Tibial artery (tissue), 4 donors: Measurements from ENCODE around the gene ZFYVE26.

Experiments used
- DNase-seq, 2 donors: peaks; one replicate each; pipeline ENCODE4 v3.0.0-alpha.2; 2019
- H3K27ac ChIP-seq, 2 donors: fragments of 200-600 bp; sonication (generic) in 1 of 2; 1 replicate in 1 of 2; 2 replicates in 1 of 2; pipeline ENCODE4 v1.5.1; 2018 to 2019; ENCODE audit warnings: mild to moderate bottlenecking in 1 of 2
- H3K27me3 ChIP-seq, 2 donors: fragments of 200-600 bp; sonication (generic) in 1 of 2; one replicate each; pipeline versions ENCODE4 v1.5.1 to v1.6.0; 2016 to 2019
- H3K36me3 ChIP-seq, 3 donors: fragments of 200-600 bp; sonication (generic) in 2 of 3; one replicate each; pipeline ENCODE4 v1.5.1; 2016 to 2019; ENCODE audit warnings: mild to moderate bottlenecking in 2 of 3
- H3K4me1 ChIP-seq, 4 donors: fragments of 200-600 bp; sonication (generic) in 2 of 4; 1 replicate in 3 of 4; 2 replicates in 1 of 4; pipeline ENCODE4 v1.5.1; 2016 to 2019
- H3K4me3 ChIP-seq, 2 donors: fragments of 200-600 bp; sonication (generic) in 1 of 2; 1 replicate in 1 of 2; 2 replicates in 1 of 2; pipeline ENCODE4 v1.5.1; 2018 to 2019; ENCODE audit warnings: mild to moderate bottlenecking in 2 of 2
- H3K9me3 ChIP-seq, 3 donors: fragments of 200-600 bp; sonication (generic) in 1 of 3; one replicate each; pipeline ENCODE4 v1.5.1; 2016 to 2019
- intact Hi-C: fragments of 100-400 bp; cut with DNase I; formaldehyde crosslinking; loops from one replicate; pipeline ENCODE4 v1.15.0; 2023; ENCODE audit warnings: low total_unique reads
- TF ChIP-seq, protein P1 (sequence below), 2 experiments: fragments of 200-600 bp in 1 of 2; fragments of 450-650 bp in 1 of 2; IDR thresholded peaks; one replicate each; pipeline ENCODE4 v1.5.1; 2017 to 2019; ENCODE audit warnings: antibody characterized with exemption in 2 of 2, mild to moderate bottlenecking in 1 of 2, moderate library complexity in 1 of 2

ZFYVE26 gene

DNA sequence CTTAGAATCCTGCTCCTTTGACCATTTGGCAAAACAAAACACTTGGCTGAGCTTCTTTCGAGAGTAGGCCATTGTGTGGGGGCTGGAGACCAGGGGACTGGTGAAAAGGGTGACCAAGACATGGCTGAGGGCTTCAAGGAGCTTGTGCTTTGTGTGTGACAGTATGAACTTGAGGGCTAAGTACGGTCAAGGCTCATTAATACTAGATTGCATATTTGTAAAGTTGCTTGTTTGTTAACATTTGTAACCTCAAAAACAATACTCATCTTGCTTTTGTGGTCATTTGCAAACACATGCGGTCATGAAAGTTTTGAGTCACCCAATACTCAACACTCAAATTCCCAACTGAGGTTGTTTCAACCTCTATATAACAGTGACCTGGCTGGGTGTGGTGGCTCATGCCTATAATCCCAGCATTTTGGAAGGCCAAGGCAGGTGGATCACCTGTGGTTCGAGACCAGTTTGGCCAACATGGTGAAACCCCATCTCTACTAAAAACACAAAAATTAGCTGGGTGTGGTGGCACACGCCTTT is 42.5 kb downstream of the ZFYVE26 start:
- peaks cover 96 to 100% (median 98%) of the 10 kb centered on the region in 3 donors for H3K36me3 ChIP-seq
- TF ChIP-seq, protein P1, sequence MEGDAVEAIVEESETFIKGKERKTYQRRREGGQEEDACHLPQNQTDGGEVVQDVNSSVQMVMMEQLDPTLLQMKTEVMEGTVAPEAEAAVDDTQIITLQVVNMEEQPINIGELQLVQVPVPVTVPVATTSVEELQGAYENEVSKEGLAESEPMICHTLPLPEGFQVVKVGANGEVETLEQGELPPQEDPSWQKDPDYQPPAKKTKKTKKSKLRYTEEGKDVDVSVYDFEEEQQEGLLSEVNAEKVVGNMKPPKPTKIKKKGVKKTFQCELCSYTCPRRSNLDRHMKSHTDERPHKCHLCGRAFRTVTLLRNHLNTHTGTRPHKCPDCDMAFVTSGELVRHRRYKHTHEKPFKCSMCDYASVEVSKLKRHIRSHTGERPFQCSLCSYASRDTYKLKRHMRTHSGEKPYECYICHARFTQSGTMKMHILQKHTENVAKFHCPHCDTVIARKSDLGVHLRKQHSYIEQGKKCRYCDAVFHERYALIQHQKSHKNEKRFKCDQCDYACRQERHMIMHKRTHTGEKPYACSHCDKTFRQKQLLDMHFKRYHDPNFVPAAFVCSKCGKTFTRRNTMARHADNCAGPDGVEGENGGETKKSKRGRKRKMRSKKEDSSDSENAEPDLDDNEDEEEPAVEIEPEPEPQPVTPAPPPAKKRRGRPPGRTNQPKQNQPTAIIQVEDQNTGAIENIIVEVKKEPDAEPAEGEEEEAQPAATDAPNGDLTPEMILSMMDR (IDR thresholded peaks at IDR 0.05) = no peak
- no peaks in the 10 kb centered on the region for H3K9me3 ChIP-seq
- no peak overlapping the region for H3K27ac ChIP-seq
- no peaks in the 10 kb centered on the region for H3K4me1 ChIP-seq
- no peak overlapping the region for H3K4me3 ChIP-seq
- no peaks in the 10 kb centered on the region for H3K27me3 ChIP-seq
- no peak for DNase-seq
- intact Hi-C loops = no loop called here

DNA sequence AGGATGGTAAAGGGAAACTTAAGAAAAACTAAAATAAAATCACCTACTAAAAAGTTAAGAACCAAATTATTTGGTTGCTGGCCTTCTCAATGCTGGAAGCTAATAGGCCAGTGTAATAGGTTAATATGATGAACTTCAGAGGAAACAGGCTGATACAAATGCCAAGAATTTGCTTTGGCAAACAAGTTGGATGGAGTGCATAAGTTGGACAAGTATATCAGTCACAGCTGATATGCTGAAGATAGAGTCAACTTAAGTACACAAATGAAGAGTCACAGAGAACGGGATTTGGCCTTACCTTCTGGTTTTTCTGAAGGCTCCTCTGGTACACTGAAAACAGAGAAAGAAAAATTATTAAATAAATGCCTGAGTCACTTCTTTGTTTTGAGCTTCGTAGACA is 48.2 kb downstream of the ZFYVE26 start:
- no peak for DNase-seq
- Histone ChIP-seq H3K27me3 (no peaks in the 10 kb centered on the region), H3K4me1 (no peaks in the 10 kb centered on the region), H3K27ac (no peak overlapping the region), H3K36me3 (peaks cover 75 to 100% (median 93%) of the 10 kb centered on the region in 3 donors), H3K9me3 (no peaks in the 10 kb centered on the region), H3K4me3 (no peak overlapping the region)
- TF ChIP-seq, protein P1 (IDR thresholded peaks at IDR 0.05) = no peak
- intact Hi-C loops = no loop called here

DNA sequence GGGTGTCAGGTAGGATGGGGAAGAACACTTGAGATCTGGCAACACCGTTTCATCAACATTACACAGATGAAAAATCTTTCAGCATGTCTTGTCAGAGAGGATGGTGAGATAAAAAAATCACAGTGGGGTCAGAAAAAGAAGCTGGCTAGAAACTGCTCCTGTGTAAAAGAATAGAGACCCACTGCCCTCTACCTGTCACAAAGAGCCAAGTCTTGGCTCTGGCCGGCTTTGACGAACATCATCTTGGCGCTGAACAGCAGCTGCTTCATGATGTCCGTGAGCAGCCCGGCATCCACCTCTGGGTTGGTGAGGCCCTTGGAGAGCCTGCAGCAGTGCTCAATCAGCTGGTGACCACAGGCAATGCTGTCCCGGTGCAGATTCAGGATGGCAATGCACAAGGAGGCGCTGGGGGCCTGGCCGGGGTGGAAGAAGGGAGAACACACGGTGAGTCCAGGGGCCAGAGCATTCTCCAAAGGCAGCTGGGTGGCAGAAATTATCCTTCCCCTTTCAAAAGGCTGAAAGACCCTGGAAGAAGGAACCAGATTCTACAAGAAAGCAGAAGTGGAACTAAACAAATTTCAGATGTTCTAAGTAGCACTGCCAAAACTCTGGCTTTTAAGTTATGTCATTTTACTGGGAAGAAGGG is 50.2 kb downstream of the ZFYVE26 start:
- H3K9me3 ChIP-seq = no peaks in the 10 kb centered on the region
- H3K27me3 ChIP-seq = no peaks in the 10 kb centered on the region
- H3K36me3 ChIP-seq = peaks cover 66 to 100% (median 89%) of the 10 kb centered on the region in 3 donors
- no peak overlapping the region for H3K27ac ChIP-seq
- DNase-seq = peak in 1 of 2 donors; percentile 24
- TF ChIP-seq, protein P1 (IDR thresholded peaks at IDR 0.05) = no peak
- no peaks in the 10 kb centered on the region for H3K4me1 ChIP-seq
- intact Hi-C loops = no loop called here
- H3K4me3 ChIP-seq = no peak overlapping the region

DNA sequence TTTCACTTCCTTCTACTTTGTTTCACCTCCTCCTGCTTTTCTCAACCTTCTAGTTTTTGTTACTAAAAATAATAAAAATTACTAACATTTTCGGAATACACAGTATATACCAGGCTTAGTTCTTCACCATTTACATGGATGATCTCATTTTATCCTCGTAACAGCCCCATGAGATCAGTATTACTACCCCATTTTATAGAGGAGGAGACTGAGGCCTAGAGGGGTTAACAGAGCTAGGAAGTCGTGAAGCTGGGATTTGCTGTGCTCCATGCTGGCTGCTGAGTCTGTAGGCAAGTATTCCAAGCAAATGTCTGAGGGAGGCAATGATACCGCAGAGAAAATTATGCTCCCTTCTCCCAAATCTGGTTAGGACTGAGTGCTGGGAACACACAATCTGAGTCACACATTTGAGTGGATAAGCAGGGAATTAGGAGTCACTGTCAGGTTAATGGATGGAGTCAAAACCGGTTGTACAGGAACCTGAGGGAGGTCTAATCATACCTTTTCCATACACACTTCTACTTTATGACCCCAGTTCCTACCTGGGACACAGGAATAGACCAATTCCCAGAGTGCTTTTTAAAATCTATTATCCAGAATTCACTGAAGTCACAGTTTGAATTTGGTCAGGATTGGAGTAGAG is 51.1 kb downstream of the ZFYVE26 start:
- H3K4me3 ChIP-seq = no peak overlapping the region
- peaks cover 65 to 100% (median 92%) of the 10 kb centered on the region in 3 donors for H3K36me3 ChIP-seq
- no peaks in the 10 kb centered on the region for H3K27me3 ChIP-seq
- intact Hi-C loops = no loop called here
- H3K4me1 ChIP-seq = no peaks in the 10 kb centered on the region
- no peaks in the 10 kb centered on the region for H3K9me3 ChIP-seq
- TF ChIP-seq, protein P1 (IDR thresholded peaks at IDR 0.05) = no peak
- no peak for DNase-seq
- no peak overlapping the region for H3K27ac ChIP-seq

DNA sequence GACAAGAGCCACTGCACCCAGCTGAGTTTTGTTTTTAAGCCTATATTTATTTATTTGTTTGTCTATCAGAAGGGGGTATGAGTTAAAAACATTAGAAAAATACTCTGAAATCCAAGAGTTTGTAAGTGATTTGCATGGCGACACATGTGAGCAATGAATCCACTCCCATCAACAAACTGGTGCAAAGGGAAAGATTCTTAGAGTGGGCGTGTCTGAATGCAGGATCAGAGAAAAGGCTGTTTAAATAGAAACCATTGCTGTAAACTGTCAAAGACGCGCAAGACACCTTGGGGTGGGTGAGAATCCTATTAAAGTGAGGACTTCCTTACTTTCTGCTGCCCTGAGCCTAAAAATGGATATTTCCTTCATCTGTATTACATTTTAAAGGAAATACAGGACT is 51.9 kb downstream of the ZFYVE26 start:
- Histone ChIP-seq H3K4me1 (no peaks in the 10 kb centered on the region), H3K27me3 (no peaks in the 10 kb centered on the region), H3K9me3 (no peaks in the 10 kb centered on the region), H3K27ac (no peak overlapping the region), H3K4me3 (no peak overlapping the region), H3K36me3 (peaks cover 61 to 100% (median 92%) of the 10 kb centered on the region in 3 donors)
- DNase-seq = no peak
- intact Hi-C loops = no loop called here
- TF ChIP-seq, protein P1 (IDR thresholded peaks at IDR 0.05) = no peak
